K562 (cell line): Measurements from ENCODE around the gene GAK. TPM values are rescaled to one million over a fixed set of nuclear protein-coding genes. Genes with fewer than 3 reads are reported as not detected.

Experiments
- ATAC-seq: fragments of 200-7000 bp; cut with Tn5 transposase; 3 replicates; pipeline ENCODE4 v1.9.1; 2020; ENCODE audit warnings: moderate library complexity
- BruUV-seq: library from RNA; stranded (reverse); fragments of 400-500 nt; replicated peaks from 2 replicates; lab custom pipeline; 2021; lab: Mats Ljungman, UMichigan
- CTCF ChIA-PET: fragments of 300-600 bp; formaldehyde crosslinking; extraction: SDS; loops from one replicate; lab custom pipeline; 2021; ENCODE audit warnings: low intra/inter-chr PET ratio; lab: Yijun Ruan, JAX
- POLR2A ChIA-PET: fragments of 300-600, 350-650 bp; sonication (Branson Sonifier 250); formaldehyde crosslinking; extraction: SDS; loops from one replicate; lab custom pipeline; 2021; ENCODE audit warnings: antibody characterized with exemption, inconsistent platforms; lab: Yijun Ruan, JAX
- DNase-seq, 4 experiments: peaks; one replicate each; pipeline versions ENCODE4 v3.0.0 to v3.0.0-alpha.2; 2011 to 2018; ENCODE audit warnings: low spot score in 3 of 4, mixed read lengths in 3 of 4; ENCODE audit errors: extremely low read depth in 1 of 4
- FAIRE-seq: peaks from 2 replicates; lab custom pipeline; 2011; peaks lifted over from hg19 to GRCh38; lab: Jason Lieb, UNC
- H2AFZ ChIP-seq: 2 replicates; pipeline ENCODE4 v1.6.0; 2011; ENCODE audit warnings: low read depth, low read length, control low read depth, inconsistent platforms
- H3K27ac ChIP-seq: fragments of 200-600 bp; 3 replicates; pipeline ENCODE4 v1.8.0; 2011; ENCODE audit warnings: low read depth, mild to moderate bottlenecking, control low read depth, inconsistent platforms, low read length, moderate library complexity, mixed read lengths; ENCODE audit errors: extremely low read depth
- H3K27me3 ChIP-seq, 2 experiments: fragments of 300-600 bp in 1 of 2; 2 replicates in 1 of 2; 3 replicates in 1 of 2; pipeline versions ENCODE4 v1.6.0 to v1.8.0; 2011; ENCODE audit warnings: inconsistent platforms in 2 of 2, low read length in 2 of 2, mild to moderate bottlenecking in 1 of 2, mixed read lengths in 1 of 2, moderate library complexity in 1 of 2; ENCODE audit not compliant: control insufficient read depth in 2 of 2, insufficient read depth in 2 of 2
- H3K36me3 ChIP-seq: fragments of 300-600 bp; 3 replicates; pipeline ENCODE4 v1.8.0; 2011; ENCODE audit warnings: mild to moderate bottlenecking, low read length, inconsistent platforms; ENCODE audit not compliant: control insufficient read depth, insufficient read depth
- H3K4me1 ChIP-seq, 2 experiments: fragments of 200-600 bp in 1 of 2; replicated peaks in 1 of 2; 2 replicates in 1 of 2; 3 replicates in 1 of 2; pipeline versions ENCODE4 v1.5.1 to v1.8.0; 2011; ENCODE audit warnings: inconsistent platforms in 2 of 2, low read length in 2 of 2, mild to moderate bottlenecking in 1 of 2, mixed read lengths in 1 of 2, moderate library complexity in 1 of 2; ENCODE audit not compliant: control insufficient read depth in 2 of 2, insufficient read depth in 2 of 2
- H3K4me2 ChIP-seq: 2 replicates; pipeline ENCODE4 v1.6.1; 2011; ENCODE audit warnings: low read length, control low read depth, inconsistent platforms, mixed read lengths; ENCODE audit not compliant: insufficient read depth
- H3K4me3 ChIP-seq: fragments of 200-600 bp; sonication (generic), shearing (Covaris generic); 2 replicates; pipeline ENCODE4 v1.5.1; 2016; ENCODE audit warnings: control low read depth, inconsistent platforms
- H3K79me2 ChIP-seq: fragments of 200-600 bp; 3 replicates; pipeline ENCODE4 v1.8.0; 2011; ENCODE audit warnings: low read length, inconsistent platforms; ENCODE audit not compliant: control insufficient read depth, insufficient read depth
- H3K9ac ChIP-seq, 2 experiments: 2 replicates each; pipeline versions ENCODE4 v1.6.0 to v1.6.1; 2011; ENCODE audit warnings: low read depth in 2 of 2, low read length in 2 of 2, control low read depth in 1 of 2, inconsistent platforms in 1 of 2, mild to moderate bottlenecking in 1 of 2, mixed read lengths in 1 of 2; ENCODE audit not compliant: insufficient read depth in 1 of 2
- H3K9me1 ChIP-seq: one replicate; pipeline ENCODE4 v1.6.0; 2011; ENCODE audit warnings: inconsistent platforms, mild to moderate bottlenecking, low read length, moderate library complexity; ENCODE audit not compliant: control insufficient read depth, insufficient read depth
- H3K9me3 ChIP-seq: replicated peaks from 2 replicates; pipeline ENCODE4 v1.5.1; 2011; ENCODE audit warnings: low read depth, low read length, inconsistent platforms; ENCODE audit not compliant: control insufficient read depth, insufficient read depth
- H4K20me1 ChIP-seq: replicated peaks from 2 replicates; pipeline ENCODE4 v1.6.1; 2011; ENCODE audit warnings: low read length, inconsistent platforms, mixed read lengths; ENCODE audit not compliant: control insufficient read depth, insufficient read depth
- CREBBP ChIP-seq: IDR thresholded peaks from one replicate; pipeline ENCODE4 v1.6.1; 2012; ENCODE audit warnings: low read depth, mild to moderate bottlenecking, control low read depth, inconsistent platforms, low read length
- EHMT2 ChIP-seq: fragments of 450-650 bp; IDR thresholded peaks from 2 replicates; pipeline ENCODE4 v1.6.1; 2018; ENCODE audit warnings: antibody characterized with exemption
- POLR2G ChIP-seq: fragments of 200-400 bp; formaldehyde crosslinking; IDR thresholded peaks from 2 replicates; pipeline ENCODE4 v1.6.1; 2017; ENCODE audit warnings: low read depth, mild to moderate bottlenecking, antibody characterized with exemption, low read length, moderate library complexity
- TCFL5 ChIP-seq: fragments of 250-450 bp; sonication (Bioruptor Pico); conservative IDR thresholded peaks from 2 replicates; pipeline ENCODE4 v1.6.1; 2021; ENCODE audit warnings: mild to moderate bottlenecking, moderate library complexity, matching md5 sums
- YY1 ChIP-seq, 3 experiments: IDR thresholded peaks; 2 replicates each; pipeline ENCODE4 v1.6.1; 2011; ENCODE audit warnings: low read length in 2 of 3, mild to moderate bottlenecking in 2 of 3, moderate library complexity in 2 of 3, borderline replicate concordance in 1 of 3, control low read depth in 1 of 3, low read depth in 1 of 3; ENCODE audit not compliant: insufficient read depth in 3 of 3, insufficient replicate concordance in 2 of 3, control insufficient read depth in 1 of 3, insufficient read length in 1 of 3; ENCODE audit errors: extremely low read depth in 1 of 3
- ZNF239 ChIP-seq: fragments of 250-450 bp; sonication (Bioruptor Pico); IDR thresholded peaks from 2 replicates; pipeline ENCODE4 v1.4.0; 2020; ENCODE audit warnings: mild to moderate bottlenecking
- ZNF444 ChIP-seq: fragments of 250-450 bp; sonication (Bioruptor Pico); IDR thresholded peaks from 2 replicates; pipeline ENCODE4 v1.4.0; 2020; ENCODE audit warnings: mild to moderate bottlenecking, moderate library complexity
- WGBS: fragments of 100-300 bp; shearing (Covaris generic); methylation state at CpG from one replicate; pipeline ENCODE4 v1.1.6; 2016; ENCODE audit warnings: low coverage, mixed read lengths; ENCODE audit not compliant: insufficient coverage; ENCODE audit errors: missing lambda C conversion rate; 5-methylcytosine and 5-hydroxymethylcytosine counted together
- in situ Hi-C: fragments of 300-500 bp; cut with MboI; formaldehyde crosslinking; loops from 4 replicates; pipeline ENCODE4 v1.15.0; 2018; ENCODE audit warnings: inconsistent platforms, mixed read lengths
- intact Hi-C: fragments of 100-400 bp; cut with micrococcal nuclease; formaldehyde crosslinking; loops from 2 replicates; pipeline ENCODE4 v1.14.2; 2022
- polyA plus RNA-seq, 8 experiments: library from polyadenylated mRNA; depleted of rRNA in 4 of 8; stranded (reverse) in 5 of 8; unstranded in 3 of 8; fragments of >200 nt; fragmentation: Nextera tagmentation in 2 of 8; fragmentation: Illumina TruSeq in 1 of 8; extraction: Ambion mirVana in 2 of 8; extraction: Trizol in 1 of 8; gene quantifications; 2 replicates each; pipeline versions ENCODE4 v1.2.1 to v1.2.3, GENCODE V29; 2011 to 2014; ENCODE audit warnings: inconsistent platforms in 1 of 8, missing spikeins in 1 of 8
- total RNA-seq, 7 experiments: library from RNA; depleted of rRNA in 6 of 7; stranded (reverse); fragments of >200 nt in 6 of 7; fragmentation: Illumina TruSeq in 2 of 7; extraction: Trizol in 2 of 7; gene quantifications; 2 replicates each; pipeline versions ENCODE4 v1.2.1 to v1.2.3, GENCODE V29; 2011 to 2021; ENCODE audit warnings: low replicate concordance in 1 of 7
- TF ChIP-seq, protein P1 (sequence below): fragments of 450-650 bp; formaldehyde crosslinking; IDR thresholded peaks from 2 replicates; pipeline ENCODE4 v1.4.0; 2020; ENCODE audit warnings: mild to moderate bottlenecking, mixed read lengths

Gene GAK
- total and polyA plus RNA-seq, 9 of the 15 experiments (the other 6 are each of a cell fraction or from before 2014, with no cell fraction given), result 1.3 to 102 (median 16.2) TPM

DNA sequence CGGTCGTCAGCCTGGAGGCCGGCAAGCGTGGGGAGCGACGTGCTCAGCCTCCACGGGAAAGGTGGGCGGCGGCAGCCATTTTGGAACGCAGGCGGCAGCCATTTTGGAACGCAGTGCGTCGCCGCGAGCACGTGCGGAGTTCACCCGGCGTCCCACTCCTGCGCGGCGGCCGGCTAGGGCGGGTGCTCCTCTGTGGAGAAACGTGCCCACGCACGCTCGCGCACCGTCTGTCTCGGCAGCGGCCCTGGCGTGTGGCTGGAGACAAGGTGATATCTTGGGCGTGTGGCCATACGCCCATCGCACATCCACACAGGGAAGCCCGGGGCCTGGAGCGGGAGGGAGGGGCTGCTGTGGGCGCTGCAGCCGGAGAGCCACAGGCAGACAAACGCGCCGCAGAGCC is 127.3 kb downstream of the GAK start:
- Histone ChIP-seq H3K27me3 (peaks cover 0 to 14% of the 10 kb centered on the region in 2 experiments; a peak in 4 of 5 replicates), H2AFZ (no peak overlapping the region), H3K79me2 (no peaks in the 10 kb centered on the region), H3K4me2 (no peak overlapping the region), H3K4me3 (no peak overlapping the region), H3K27ac (no peak overlapping the region), H3K9me1 (no peaks in the 10 kb centered on the region), H4K20me1 (no peaks in the 10 kb centered on the region), H3K36me3 (no peaks in the 10 kb centered on the region), H3K4me1 (peaks cover 0 to 12% of the 10 kb centered on the region in 2 experiments; a peak in 2 of 5 replicates), H3K9ac (no peak overlapping the region), H3K9me3 (no peaks in the 10 kb centered on the region)
- no peak for FAIRE-seq
- DNase-seq, result no peak
- POLR2A ChIA-PET, result no interaction called here
- 63% methylated on average over 29 of the region's 44 CpGs for WGBS
- no TSS peak for BruUV-seq
- intact Hi-C loops (no loop called here), in situ Hi-C loops (no loop called here)
- no peak for ATAC-seq
- CTCF ChIA-PET, result no interaction called here
- TF ChIP-seq POLR2G (no peak), YY1 (IDR thresholded peaks at IDR 0.05; ENCODE audit: borderline replicate concordance in 1 of 3, control insufficient read depth in 1 of 3, extremely low read depth in 1 of 3, insufficient read depth in 3 of 3, insufficient read length in 1 of 3, insufficient replicate concordance in 2 of 3, low read depth in 1 of 3, low read length in 2 of 3) (peak; percentile 57 to 85 (median 60))

DNA sequence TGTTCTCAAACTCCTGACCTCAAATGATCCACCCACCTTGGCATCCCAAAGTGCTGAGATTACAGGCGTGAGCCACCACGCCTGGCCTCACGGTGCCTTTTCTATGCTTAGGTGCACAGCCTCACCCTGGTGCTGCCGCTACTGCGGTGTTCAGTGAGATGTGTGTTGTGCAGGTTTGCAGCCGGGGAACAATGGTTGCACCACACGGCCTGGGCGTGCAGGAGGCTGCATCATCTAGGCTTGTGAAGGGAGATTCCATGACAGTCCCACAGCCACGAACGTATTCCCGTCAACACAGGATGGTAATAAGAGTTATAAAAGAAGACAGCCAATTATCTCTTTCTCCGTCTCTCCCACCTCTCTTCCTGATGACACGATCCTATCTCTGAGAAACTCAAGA is 128.2 kb downstream of the GAK start:
- DNase-seq (no peak), ATAC-seq (no peak), FAIRE-seq (no peak)
- Histone ChIP-seq H3K27me3 (peaks cover 0 to 5% of the 10 kb centered on the region in 2 experiments; a peak in 3 of 5 replicates), H3K36me3 (no peaks in the 10 kb centered on the region), H3K4me1 (peaks cover 0 to 7% of the 10 kb centered on the region in 2 experiments; a peak in 2 of 5 replicates), H3K4me2 (no peak overlapping the region), H3K27ac (no peak overlapping the region), H3K4me3 (no peak overlapping the region), H3K79me2 (no peaks in the 10 kb centered on the region), H3K9ac (no peak overlapping the region), H2AFZ (no peak overlapping the region), H4K20me1 (no peaks in the 10 kb centered on the region), H3K9me1 (no peaks in the 10 kb centered on the region), H3K9me3 (no peaks in the 10 kb centered on the region)
- WGBS, result 46% methylated on average over 13 of the region's 13 CpGs
- in situ Hi-C loops (no loop called here), intact Hi-C loops (no loop called here)
- TF ChIP-seq TCFL5 (CRISPR knock-in tag), result no peak
- TF ChIP-seq EHMT2, result no peak
- TF ChIP-seq ZNF239 (CRISPR knock-in tag), result no peak
- no peak for TF ChIP-seq CREBBP
- TF ChIP-seq, protein P1, sequence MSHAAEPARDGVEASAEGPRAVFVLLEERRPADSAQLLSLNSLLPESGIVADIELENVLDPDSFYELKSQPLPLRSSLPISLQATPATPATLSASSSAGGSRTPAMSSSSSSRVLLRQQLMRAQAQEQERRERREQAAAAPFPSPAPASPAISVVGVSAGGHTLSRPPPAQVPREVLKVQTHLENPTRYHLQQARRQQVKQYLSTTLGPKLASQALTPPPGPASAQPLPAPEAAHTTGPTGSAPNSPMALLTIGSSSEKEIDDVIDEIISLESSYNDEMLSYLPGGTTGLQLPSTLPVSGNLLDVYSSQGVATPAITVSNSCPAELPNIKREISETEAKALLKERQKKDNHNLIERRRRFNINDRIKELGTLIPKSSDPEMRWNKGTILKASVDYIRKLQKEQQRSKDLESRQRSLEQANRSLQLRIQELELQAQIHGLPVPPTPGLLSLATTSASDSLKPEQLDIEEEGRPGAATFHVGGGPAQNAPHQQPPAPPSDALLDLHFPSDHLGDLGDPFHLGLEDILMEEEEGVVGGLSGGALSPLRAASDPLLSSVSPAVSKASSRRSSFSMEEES (CRISPR knock-in tag), result no peak
- no peak for TF ChIP-seq ZNF444 (CRISPR knock-in tag)
- CTCF ChIA-PET, result no interaction called here
- no TSS peak for BruUV-seq
- POLR2A ChIA-PET, result no interaction called here
